GM19467 (cell line): ENCODE results near the gene FYB1.

Experiments
- ATAC-seq: cut with Tn5 transposase; IDR thresholded peaks from one replicate; pipeline ENCODE4 v1.9.1; 2021; ENCODE audit warnings: mild to moderate bottlenecking, moderate library complexity; ENCODE audit not compliant: unreplicated experiment

The FYB1 gene

GRCh38 chr5:39059064-39059463, 160.3 kb downstream of the FYB1 start:
- no peak for ATAC-seq

GRCh38 chr5:39058178-39058921, 161.0 kb downstream of the FYB1 start:
- peak; percentile 79 for ATAC-seq

GRCh38 chr5:39057734-39058133, 161.6 kb downstream of the FYB1 start:
- peak; percentile 49 for ATAC-seq

GRCh38 chr5:39055768-39056398, 163.5 kb downstream of the FYB1 start:
- ATAC-seq: no peak
